B cell (primary cell): ENCODE data around the gene CCL11. TPM values are rescaled to one million over a fixed set of nuclear protein-coding genes. Genes with fewer than 3 reads are reported as not detected.

Source experiments
- ATAC-seq: fragments of 200-7000 bp; cut with Tn5 transposase; one replicate; pipeline ENCODE4 v1.10.0; 2021; ENCODE audit warnings: low read depth, mild to moderate bottlenecking, moderate number of reproducible peaks, moderate library complexity
- CTCF ChIA-PET: fragments of 350-600 bp; sonication (Branson Sonifier 250); formaldehyde crosslinking; loops from one replicate; lab custom pipeline; 2021; ENCODE audit warnings: antibody characterized with exemption, inconsistent platforms; lab: Charles Lee
- POLR2A ChIA-PET: fragments of 350-600 bp; sonication (Branson Sonifier 250); formaldehyde crosslinking; loops from one replicate; lab custom pipeline; 2021; ENCODE audit warnings: antibody characterized with exemption; lab: Charles Lee
- DNase-seq: peaks from one replicate; pipeline ENCODE4 v3.0.0; 2013
- H2AFZ ChIP-seq: 2 replicates; pipeline ENCODE4 v1.6.1; 2012; ENCODE audit warnings: mild to moderate bottlenecking, low read depth, low read length; ENCODE audit not compliant: insufficient read depth, poor library complexity, severe bottlenecking
- H3K27ac ChIP-seq, 2 donors: 1 replicate in 1 of 2; 2 replicates in 1 of 2; pipeline ENCODE4 v1.5.1; 2012 to 2013; ENCODE audit warnings: low read length in 2 of 2, mild to moderate bottlenecking in 2 of 2, moderate library complexity in 1 of 2
- H3K27me3 ChIP-seq, 4 experiments: fragments of 200-600 bp in 1 of 4; sonication (generic) in 1 of 4; replicated peaks in 1 of 4; 1 replicate in 2 of 4; 2 replicates in 2 of 4; pipeline versions ENCODE4 v1.6.1 to v1.7.0; 2013 to 2016; ENCODE audit warnings: low read length in 3 of 4, mild to moderate bottlenecking in 2 of 4, mixed read lengths in 1 of 4, moderate library complexity in 1 of 4; ENCODE audit not compliant: insufficient read depth in 4 of 4, control insufficient read depth in 3 of 4; ENCODE audit errors: control extremely low read depth in 1 of 4
- H3K36me3 ChIP-seq, 2 experiments: replicated peaks in 1 of 2; 1 replicate in 1 of 2; 2 replicates in 1 of 2; pipeline versions ENCODE4 v1.6.1 to v1.7.1; 2013; ENCODE audit warnings: low read length in 1 of 2; ENCODE audit not compliant: insufficient read depth in 2 of 2, control insufficient read depth in 1 of 2; ENCODE audit errors: control extremely low read depth in 1 of 2, extremely low read depth in 1 of 2
- H3K4me1 ChIP-seq, 2 donors: fragments of 200-600 bp in 1 of 2; sonication (generic) in 1 of 2; 1 replicate in 1 of 2; 2 replicates in 1 of 2; pipeline versions ENCODE4 v1.5.1 to v1.6.1; 2013 to 2017; ENCODE audit warnings: low read length in 2 of 2; ENCODE audit not compliant: control insufficient read depth in 2 of 2, insufficient read depth in 2 of 2
- H3K4me2 ChIP-seq: replicated peaks from 2 replicates; pipeline ENCODE3; 2012; ENCODE audit warnings: mild to moderate bottlenecking, low read depth, low read length; ENCODE audit not compliant: poor library complexity, severe bottlenecking
- H3K4me3 ChIP-seq, 5 experiments: fragments of 200-600 bp in 1 of 5; sonication (generic) in 1 of 5; 1 replicate in 3 of 5; 2 replicates in 2 of 5; pipeline versions ENCODE4 v1.5.1 to v1.7.0; 2011 to 2016; ENCODE audit warnings: low read length in 4 of 5, mild to moderate bottlenecking in 4 of 5, low read depth in 2 of 5, control low read depth in 1 of 5, moderate library complexity in 1 of 5; ENCODE audit not compliant: insufficient read depth in 1 of 5; ENCODE audit errors: control extremely low read depth in 1 of 5, extremely low read depth in 1 of 5
- H3K79me2 ChIP-seq: fragments of 200-600 bp; sonication (generic); one replicate; pipeline ENCODE4 v1.6.0; 2016; ENCODE audit warnings: low read length; ENCODE audit not compliant: control insufficient read depth, insufficient read depth
- H3K9ac ChIP-seq: fragments of 200-600 bp; sonication (generic); 2 replicates; pipeline ENCODE4 v1.6.1; 2017; ENCODE audit warnings: mild to moderate bottlenecking, low read length, moderate library complexity
- H3K9me3 ChIP-seq, 3 donors: one replicate each; pipeline versions ENCODE4 v1.6.1 to v1.7.1; 2013; ENCODE audit warnings: low read length in 2 of 3; ENCODE audit not compliant: control insufficient read depth in 2 of 3, insufficient read depth in 1 of 3; ENCODE audit errors: control extremely low read depth in 1 of 3
- H4K20me1 ChIP-seq: 2 replicates; pipeline ENCODE4 v1.6.0; 2012; ENCODE audit warnings: mild to moderate bottlenecking, low read length; ENCODE audit not compliant: insufficient read depth, control insufficient read depth, poor library complexity, severe bottlenecking
- H3K27ac Mint-ChIP-seq: one replicate; pipeline ENCODE4 v1.8.0; 2021; ENCODE audit warnings: mixed read lengths
- H3K27me3 Mint-ChIP-seq: one replicate; pipeline ENCODE4 v1.8.0; 2021; ENCODE audit warnings: mixed read lengths
- H3K4me1 Mint-ChIP-seq: one replicate; pipeline ENCODE4 v1.8.0; 2021; ENCODE audit warnings: mixed read lengths
- H3K4me3 Mint-ChIP-seq: one replicate; pipeline ENCODE4 v1.8.0; 2021; ENCODE audit warnings: mixed read lengths
- H3K9me3 Mint-ChIP-seq: one replicate; pipeline ENCODE4 v1.8.0; 2022; ENCODE audit warnings: mixed read lengths; ENCODE audit not compliant: insufficient read depth
- EZH2 ChIP-seq: IDR thresholded peaks from 2 replicates; pipeline ENCODE4 v1.6.1; 2012; ENCODE audit warnings: borderline replicate concordance, low read depth, mild to moderate bottlenecking, moderate library complexity, low read length; ENCODE audit not compliant: insufficient read depth, poor library complexity, severe bottlenecking
- WGBS: methylation state at CpG from one replicate; pipeline ENCODE4 v1.1.5; 2013; ENCODE audit warnings: missing lambda C conversion rate; ENCODE audit not compliant: insufficient coverage; 5-methylcytosine and 5-hydroxymethylcytosine counted together
- intact Hi-C: fragments of 100-400 bp; cut with micrococcal nuclease; formaldehyde crosslinking; loops from one replicate; pipeline ENCODE4 v1.10.0; 2022
- polyA plus RNA-seq: library from polyadenylated mRNA; depleted of rRNA; stranded (reverse); fragments of >200 nt; gene quantifications from 2 replicates; pipeline ENCODE4 v1.2.3, GENCODE V29; 2012
- total RNA-seq, 2 donors: library from RNA; stranded (reverse); fragments of 120-200 nt in 1 of 2; gene quantifications; 1 replicate in 1 of 2; 2 replicates in 1 of 2; pipeline versions ENCODE4 v1.2.3 to v1.2.4, GENCODE V29; 2013 to 2022
- TF ChIP-seq, protein P1 (sequence below): fragments of 200-600 bp; IDR thresholded peaks from one replicate; pipeline ENCODE4 v1.8.0; 2022; ENCODE audit warnings: antibody characterized with exemption, mild to moderate bottlenecking

Gene CCL11
- total and polyA plus RNA-seq, 2 donors (not counting 1 experiment from before 2014, with no cell fraction given), result not detected

DNA sequence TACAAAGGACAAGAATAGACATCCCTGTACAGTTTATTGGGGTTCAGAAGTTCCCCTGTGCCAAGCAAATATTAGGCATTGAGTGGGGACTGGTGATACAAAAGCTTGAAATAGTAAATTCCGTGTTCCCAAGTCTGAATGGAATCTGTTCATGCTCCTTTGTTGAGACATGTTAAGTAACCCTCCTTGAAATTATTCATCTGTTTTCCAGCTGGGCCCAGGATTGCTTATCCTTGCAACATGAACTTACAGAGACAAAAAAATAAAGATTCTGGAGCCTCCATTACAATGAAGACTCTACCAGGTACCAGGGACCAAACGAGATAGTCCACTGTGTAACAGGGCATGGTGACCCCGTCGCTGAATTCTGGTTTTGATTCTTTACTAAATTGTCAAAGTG, 27.6 kb downstream of the CCL11 start:
- TF ChIP-seq, protein P1, sequence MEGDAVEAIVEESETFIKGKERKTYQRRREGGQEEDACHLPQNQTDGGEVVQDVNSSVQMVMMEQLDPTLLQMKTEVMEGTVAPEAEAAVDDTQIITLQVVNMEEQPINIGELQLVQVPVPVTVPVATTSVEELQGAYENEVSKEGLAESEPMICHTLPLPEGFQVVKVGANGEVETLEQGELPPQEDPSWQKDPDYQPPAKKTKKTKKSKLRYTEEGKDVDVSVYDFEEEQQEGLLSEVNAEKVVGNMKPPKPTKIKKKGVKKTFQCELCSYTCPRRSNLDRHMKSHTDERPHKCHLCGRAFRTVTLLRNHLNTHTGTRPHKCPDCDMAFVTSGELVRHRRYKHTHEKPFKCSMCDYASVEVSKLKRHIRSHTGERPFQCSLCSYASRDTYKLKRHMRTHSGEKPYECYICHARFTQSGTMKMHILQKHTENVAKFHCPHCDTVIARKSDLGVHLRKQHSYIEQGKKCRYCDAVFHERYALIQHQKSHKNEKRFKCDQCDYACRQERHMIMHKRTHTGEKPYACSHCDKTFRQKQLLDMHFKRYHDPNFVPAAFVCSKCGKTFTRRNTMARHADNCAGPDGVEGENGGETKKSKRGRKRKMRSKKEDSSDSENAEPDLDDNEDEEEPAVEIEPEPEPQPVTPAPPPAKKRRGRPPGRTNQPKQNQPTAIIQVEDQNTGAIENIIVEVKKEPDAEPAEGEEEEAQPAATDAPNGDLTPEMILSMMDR, result no peak
- no peak for TF ChIP-seq EZH2
- no peak overlapping the region for H3K9ac ChIP-seq
- DNase-seq (no peak), ATAC-seq (no peak)
- H3K27me3 ChIP-seq, result peaks cover 0 to 5% (median 2%) of the 10 kb centered on the region in 4 experiments
- no peaks in the 10 kb centered on the region for H3K79me2 ChIP-seq
- intact Hi-C loops, result no loop called here
- no peaks in the 10 kb centered on the region for H3K4me1 Mint-ChIP-seq
- peaks cover 0 to 3% of the 10 kb centered on the region in 2 donors for H3K4me1 ChIP-seq
- no peak overlapping the region for H3K27ac ChIP-seq
- ChIA-PET CTCF (no interaction called here), POLR2A (no interaction called here)
- no peaks in the 10 kb centered on the region for H3K36me3 ChIP-seq
- no peak overlapping the region for H3K27ac Mint-ChIP-seq
- no peak overlapping the region for H3K4me2 ChIP-seq
- no peak overlapping the region for H3K4me3 ChIP-seq
- H4K20me1 ChIP-seq, result no peaks in the 10 kb centered on the region
- 100% methylated on average over 1 of the region's 4 CpGs for WGBS
- H3K9me3 Mint-ChIP-seq, result no peaks in the 10 kb centered on the region
- no peaks in the 10 kb centered on the region for H3K9me3 ChIP-seq
- peaks cover 37% of the 10 kb centered on the region for H3K27me3 Mint-ChIP-seq
- no peak overlapping the region for H2AFZ ChIP-seq
- H3K4me3 Mint-ChIP-seq, result no peak overlapping the region

DNA sequence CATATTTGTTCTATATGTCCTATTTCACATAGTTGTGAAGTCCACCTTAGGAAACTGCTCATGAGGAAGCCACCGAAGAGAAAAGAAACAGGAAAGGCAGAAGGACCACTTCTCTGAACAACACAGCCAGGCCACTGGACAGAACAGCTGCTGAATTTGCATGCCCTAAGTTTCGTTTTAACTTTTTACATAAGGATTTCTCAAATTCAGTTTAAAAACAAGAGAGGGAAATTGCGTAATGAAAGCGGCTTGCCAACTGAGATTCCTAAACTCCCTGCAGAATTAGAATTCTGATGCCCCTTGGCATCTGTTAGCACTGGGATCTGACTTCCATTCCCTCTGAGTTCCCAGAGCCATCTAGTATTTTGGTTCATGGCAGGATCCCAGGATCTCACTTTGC, 28.7 kb downstream of the CCL11 start:
- no peaks in the 10 kb centered on the region for H3K4me1 Mint-ChIP-seq
- Histone ChIP-seq H3K4me3 (no peak overlapping the region), H3K27me3 (peaks cover 0 to 5% (median 2%) of the 10 kb centered on the region in 4 experiments), H3K27ac (no peak overlapping the region), H2AFZ (no peak overlapping the region), H3K36me3 (no peaks in the 10 kb centered on the region), H3K4me1 (peaks cover 0 to 3% of the 10 kb centered on the region in 2 donors), H3K4me2 (no peak overlapping the region), H3K9ac (no peak overlapping the region), H3K9me3 (no peaks in the 10 kb centered on the region), H3K79me2 (no peaks in the 10 kb centered on the region), H4K20me1 (no peaks in the 10 kb centered on the region)
- WGBS, result 25% methylated on average over 4 of the region's 4 CpGs
- peaks cover 35% of the 10 kb centered on the region for H3K27me3 Mint-ChIP-seq
- POLR2A ChIA-PET, result no interaction called here
- CTCF ChIA-PET, result no interaction called here
- TF ChIP-seq, protein P1, result no peak
- TF ChIP-seq EZH2, result no peak
- H3K27ac Mint-ChIP-seq, result no peak overlapping the region
- intact Hi-C loops, result no loop called here
- no peak overlapping the region for H3K4me3 Mint-ChIP-seq
- no peak for DNase-seq
- no peaks in the 10 kb centered on the region for H3K9me3 Mint-ChIP-seq
- ATAC-seq, result no peak
